LHCN-M2 (cell line): Measurements from ENCODE around the gene TEKT5. TPM values are rescaled to one million over a fixed set of nuclear protein-coding genes. Genes with fewer than 3 reads are reported as not detected.
"Not testable (repeated sequence)": the region's sequence is repeated elsewhere in the genome, so short reads cannot be mapped to it uniquely, and the experiment has no call there.

Experiments used
- DNase-seq: peaks from one replicate; pipeline ENCODE4 v3.0.0-alpha.2; 2012; ENCODE audit warnings: low read depth
- total RNA-seq: library from RNA; depleted of rRNA; stranded (reverse); fragments of >200 nt; gene quantifications from 2 replicates; pipeline ENCODE4 v1.2.3, GENCODE V29; 2014

Gene TEKT5
- total RNA-seq, 1 experiment from 2014 or later = not detected

- DNase-seq = no peak
These were observed 33.6 kb downstream of the TEKT5 start for GRCh38 chr16:10660950-10661635.

- DNase-seq = no peak
These were observed 35.8 kb downstream of the TEKT5 start for GRCh38 chr16:10658943-10659342.

GRCh38 chr16:10657925-10658324 is 36.8 kb downstream of the TEKT5 start:
- DNase-seq = no peak

- no peak for DNase-seq
These were observed 38.1 kb downstream of the TEKT5 start for GRCh38 chr16:10656618-10657017.

GRCh38 chr16:10655415-10655977 is 39.2 kb downstream of the TEKT5 start:
- no peak for DNase-seq

- DNase-seq = no peak
These were observed 39.9 kb downstream of the TEKT5 start for GRCh38 chr16:10654592-10655414.

- no peak for DNase-seq
These were observed 41.8 kb downstream of the TEKT5 start for GRCh38 chr16:10652730-10653590.

- DNase-seq = not testable (repeated sequence)
These were observed 45.6 kb downstream of the TEKT5 start for GRCh38 chr16:10649098-10649497.

GRCh38 chr16:10647721-10648296 is 46.9 kb downstream of the TEKT5 start:
- no peak for DNase-seq

- no peak for DNase-seq
These were observed 47.4 kb downstream of the TEKT5 start for GRCh38 chr16:10647264-10647720.

- DNase-seq = no peak
These were observed 48.0 kb downstream of the TEKT5 start for GRCh38 chr16:10646581-10647263.

GRCh38 chr16:10646228-10646580 is 48.5 kb downstream of the TEKT5 start:
- no peak for DNase-seq

GRCh38 chr16:10644092-10644491 is 50.6 kb downstream of the TEKT5 start:
- no peak for DNase-seq

GRCh38 chr16:10642964-10643363 is 51.8 kb downstream of the TEKT5 start:
- DNase-seq = no peak

GRCh38 chr16:10641953-10642949 is 52.5 kb downstream of the TEKT5 start:
- no peak for DNase-seq

GRCh38 chr16:10641555-10641952 is 53.2 kb downstream of the TEKT5 start:
- no peak for DNase-seq

GRCh38 chr16:10640934-10641333 is 53.8 kb downstream of the TEKT5 start:
- no peak for DNase-seq

- DNase-seq = no peak
These were observed 56.6 kb downstream of the TEKT5 start for GRCh38 chr16:10638101-10638500.

- no peak for DNase-seq
These were observed 57.2 kb downstream of the TEKT5 start for GRCh38 chr16:10637337-10638037.
